GM12874 (cell line): ENCODE data around the gene SLC35D1.

Experiments used
- CTCF ChIP-seq: IDR thresholded peaks from 2 replicates; pipeline ENCODE4 v1.5.1; 2011; ENCODE audit warnings: low read depth, mild to moderate bottlenecking, control low read depth, low read length, moderate library complexity; ENCODE audit not compliant: insufficient read depth

SLC35D1 gene

GRCh38 chr1:66985835-66986234 is 68.1 kb downstream of the SLC35D1 start:
- no peak for TF ChIP-seq CTCF

GRCh38 chr1:66984491-66984890 is 69.5 kb downstream of the SLC35D1 start:
- TF ChIP-seq CTCF: no peak

GRCh38 chr1:66982561-66983260 is 71.2 kb downstream of the SLC35D1 start:
- TF ChIP-seq CTCF: no peak

- TF ChIP-seq CTCF: no peak
These were observed 72.3 kb downstream of the SLC35D1 start for GRCh38 chr1:66981679-66982078.

- TF ChIP-seq CTCF: no peak
These were observed 73.1 kb downstream of the SLC35D1 start for GRCh38 chr1:66980745-66981367.

- TF ChIP-seq CTCF: no peak
These were observed 75.7 kb downstream of the SLC35D1 start for GRCh38 chr1:66978201-66978600.

GRCh38 chr1:66968574-66968973 is 85.4 kb downstream of the SLC35D1 start:
- no peak for TF ChIP-seq CTCF
